Fibroblast of mammary gland (primary cell): ENCODE results near the gene FN1.

Experiments
- DNase-seq: peaks from one replicate; pipeline ENCODE4 v3.0.0-alpha.2; 2010; ENCODE audit warnings: low read depth
- H3K4me3 ChIP-seq: 2 replicates; pipeline ENCODE4 v1.5.1; 2011; ENCODE audit warnings: low read depth, mild to moderate bottlenecking, low read length, moderate library complexity; ENCODE audit not compliant: control insufficient read depth
- TF ChIP-seq, protein P1 (sequence below): conservative IDR thresholded peaks from 2 replicates; pipeline ENCODE4 v1.5.1; 2011; ENCODE audit warnings: low read depth, low read length, inconsistent platforms; ENCODE audit not compliant: control insufficient read depth, insufficient read depth

The FN1 gene

DNA sequence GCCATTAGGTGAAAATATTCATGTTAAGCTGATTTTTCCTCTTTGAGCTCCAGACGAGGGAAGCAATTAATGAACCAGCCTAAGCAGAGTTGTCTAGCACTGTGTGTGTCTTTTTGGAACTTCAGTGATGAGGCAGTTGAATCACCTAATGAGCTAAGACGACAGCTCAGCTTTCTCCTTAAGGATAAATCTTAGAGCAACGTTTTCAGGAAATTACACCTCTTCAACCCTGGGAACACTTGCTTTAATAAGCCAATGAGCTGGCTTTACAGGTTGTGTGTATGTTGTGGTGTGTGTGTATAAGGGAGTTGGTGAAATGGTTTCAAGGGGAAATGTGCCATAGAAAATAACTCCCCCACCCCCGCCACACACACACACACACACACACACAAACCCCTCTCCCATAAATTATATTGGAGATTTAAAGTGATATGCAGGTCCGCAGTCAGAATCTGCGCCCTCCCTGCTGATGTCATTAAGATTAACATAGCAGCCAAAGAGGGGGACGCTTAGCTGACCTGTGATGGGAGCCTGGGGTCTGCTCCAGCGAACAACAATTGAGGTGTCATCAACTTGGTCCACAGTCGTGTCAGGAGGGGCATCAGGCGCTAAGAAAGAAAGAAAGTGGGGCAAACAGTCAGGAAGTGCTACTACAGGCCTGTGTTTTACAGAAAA, 28.1 kb downstream of the FN1 start:
- TF ChIP-seq, protein P1, sequence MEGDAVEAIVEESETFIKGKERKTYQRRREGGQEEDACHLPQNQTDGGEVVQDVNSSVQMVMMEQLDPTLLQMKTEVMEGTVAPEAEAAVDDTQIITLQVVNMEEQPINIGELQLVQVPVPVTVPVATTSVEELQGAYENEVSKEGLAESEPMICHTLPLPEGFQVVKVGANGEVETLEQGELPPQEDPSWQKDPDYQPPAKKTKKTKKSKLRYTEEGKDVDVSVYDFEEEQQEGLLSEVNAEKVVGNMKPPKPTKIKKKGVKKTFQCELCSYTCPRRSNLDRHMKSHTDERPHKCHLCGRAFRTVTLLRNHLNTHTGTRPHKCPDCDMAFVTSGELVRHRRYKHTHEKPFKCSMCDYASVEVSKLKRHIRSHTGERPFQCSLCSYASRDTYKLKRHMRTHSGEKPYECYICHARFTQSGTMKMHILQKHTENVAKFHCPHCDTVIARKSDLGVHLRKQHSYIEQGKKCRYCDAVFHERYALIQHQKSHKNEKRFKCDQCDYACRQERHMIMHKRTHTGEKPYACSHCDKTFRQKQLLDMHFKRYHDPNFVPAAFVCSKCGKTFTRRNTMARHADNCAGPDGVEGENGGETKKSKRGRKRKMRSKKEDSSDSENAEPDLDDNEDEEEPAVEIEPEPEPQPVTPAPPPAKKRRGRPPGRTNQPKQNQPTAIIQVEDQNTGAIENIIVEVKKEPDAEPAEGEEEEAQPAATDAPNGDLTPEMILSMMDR, result no peak
- DNase-seq, result peak; percentile 77
- no peak overlapping the region for H3K4me3 ChIP-seq

DNA sequence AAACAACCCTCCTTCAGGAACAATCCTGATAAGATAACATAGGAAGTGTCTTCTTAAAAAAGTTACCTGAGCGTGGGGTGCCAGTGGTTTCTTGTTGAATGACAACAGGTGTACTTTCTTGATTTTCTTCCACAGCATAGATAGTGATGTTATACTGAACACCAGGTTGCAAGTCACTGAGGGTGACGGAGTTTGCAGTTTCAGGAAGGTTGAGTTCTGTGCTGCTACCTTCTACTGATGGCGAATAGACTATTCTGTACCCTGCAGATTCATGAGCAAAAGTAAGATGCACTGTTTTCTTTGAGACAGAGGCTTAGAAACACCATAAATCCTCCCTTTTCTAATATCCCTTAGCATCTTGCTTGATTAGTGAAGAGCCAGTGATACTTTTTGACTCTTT, 28.8 kb downstream of the FN1 start:
- TF ChIP-seq, protein P1, result no peak
- peak; percentile 60 for DNase-seq
- H3K4me3 ChIP-seq, result no peak overlapping the region

DNA sequence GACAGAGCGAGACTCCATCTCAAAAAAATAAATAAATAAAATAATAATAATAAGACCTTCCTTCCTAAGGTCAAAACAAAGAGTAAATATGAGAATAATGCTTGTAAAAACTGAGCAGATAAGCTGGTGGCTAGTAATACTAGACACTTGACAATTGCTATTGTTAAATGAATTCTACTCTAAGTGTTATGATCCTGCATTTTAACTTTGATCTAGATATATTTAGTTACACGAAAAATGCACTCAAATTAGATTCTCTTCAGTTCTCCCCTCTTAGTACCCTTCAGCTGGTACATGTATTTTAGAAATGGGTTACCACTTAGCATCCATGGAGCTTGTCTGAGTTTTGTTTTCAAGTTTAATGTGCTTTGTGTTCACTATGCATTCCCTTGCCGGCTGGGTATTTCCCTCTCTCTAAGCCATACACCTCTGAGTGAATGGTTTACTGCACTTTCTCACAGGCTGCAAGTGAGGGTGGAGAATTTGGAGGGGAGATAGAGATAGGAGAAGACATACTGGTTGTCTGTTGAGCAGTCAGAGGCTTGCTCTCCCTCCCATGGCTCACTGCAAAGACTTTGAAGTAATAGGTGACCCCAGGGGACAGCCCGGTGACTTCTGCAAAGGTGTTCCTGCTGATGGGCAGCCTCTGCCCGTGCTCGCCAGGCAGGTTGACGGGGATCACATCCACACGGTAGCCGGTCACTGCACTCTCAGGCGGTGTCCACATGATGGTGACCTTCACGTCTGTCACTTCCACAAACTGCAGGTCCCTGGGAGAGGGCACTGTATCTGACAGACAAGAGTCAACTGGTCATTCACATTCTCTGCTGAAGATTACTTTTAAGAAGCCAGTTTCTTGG, 29.9 kb downstream of the FN1 start:
- peak; percentile 64 for DNase-seq
- TF ChIP-seq, protein P1, result no peak
- H3K4me3 ChIP-seq, result no peak overlapping the region

DNA sequence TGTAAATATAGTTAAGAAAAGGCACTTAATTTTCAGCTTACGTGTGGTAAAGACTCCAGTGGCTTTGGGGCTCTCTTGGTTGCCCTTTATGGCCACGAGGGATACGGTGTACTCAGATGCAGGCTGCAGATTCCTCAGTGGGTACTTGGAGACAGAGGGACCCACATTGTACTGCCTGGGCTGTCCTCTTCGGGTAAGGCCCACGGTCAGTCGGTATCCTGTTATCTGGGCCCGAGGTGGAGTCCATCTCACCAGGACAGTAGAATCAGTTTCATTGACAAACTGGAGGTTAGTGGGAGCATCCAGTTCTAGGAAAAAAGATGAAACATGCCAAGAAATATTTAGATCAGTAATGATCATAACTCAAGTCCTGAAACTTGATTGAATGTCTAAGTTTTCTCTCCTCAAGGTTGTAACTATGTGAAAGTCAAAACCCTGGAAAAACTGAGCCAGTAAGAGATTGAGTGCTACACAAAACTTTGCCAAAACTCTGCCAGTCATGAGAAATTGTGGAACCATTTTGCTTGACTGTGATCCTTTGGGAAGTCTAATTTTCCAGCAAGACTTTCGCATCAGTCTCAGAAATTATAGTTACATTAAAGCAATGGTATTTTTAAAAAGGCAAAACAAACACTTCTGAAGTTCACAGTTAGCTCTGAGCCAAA, 31.4 kb downstream of the FN1 start:
- DNase-seq, result no peak
- TF ChIP-seq, protein P1, result no peak
- no peak overlapping the region for H3K4me3 ChIP-seq

DNA sequence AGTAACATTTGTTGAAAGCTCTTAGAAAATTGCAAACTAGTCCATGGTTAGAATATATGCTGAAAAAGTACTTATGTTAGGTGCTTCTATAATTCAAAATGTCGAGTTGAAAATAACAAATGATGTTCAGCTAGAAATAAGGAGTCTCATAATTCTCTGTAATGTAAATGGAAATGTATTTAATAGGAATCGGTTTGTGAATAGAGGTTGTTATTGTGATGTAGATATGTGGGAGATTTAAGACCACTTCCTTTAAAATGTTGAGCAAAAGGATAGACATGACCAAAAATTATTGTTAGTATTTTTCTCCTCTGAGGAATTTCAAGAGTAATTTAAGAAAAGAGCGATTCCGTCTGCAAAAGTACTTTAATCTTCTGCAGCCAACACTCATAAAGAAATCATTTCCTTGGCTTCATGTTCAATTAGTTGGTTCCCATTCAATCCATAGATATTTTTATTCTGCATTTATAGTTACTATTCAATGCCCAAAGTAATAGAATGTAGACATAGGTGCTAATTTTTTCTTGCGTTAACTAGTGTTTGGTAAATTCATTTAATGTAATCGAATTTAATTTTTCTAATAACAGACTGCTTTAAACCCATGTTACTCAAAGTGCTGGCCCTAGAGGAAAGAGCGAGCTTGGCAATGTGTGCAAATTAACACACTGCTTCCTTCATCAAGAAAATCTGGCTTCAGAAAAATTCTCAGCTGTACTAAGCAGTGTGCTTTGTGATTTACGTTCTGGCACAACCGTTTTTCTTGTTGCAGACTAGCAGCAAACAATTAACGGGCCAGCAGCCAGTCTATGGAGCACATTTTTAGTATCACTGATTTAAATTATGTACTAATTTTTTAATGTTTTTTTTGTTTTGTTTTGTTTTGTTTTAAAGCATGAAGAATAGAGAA, 32.2 kb downstream of the FN1 start:
- DNase-seq, result no peak
- TF ChIP-seq, protein P1, result no peak
- H3K4me3 ChIP-seq, result no peak overlapping the region

DNA sequence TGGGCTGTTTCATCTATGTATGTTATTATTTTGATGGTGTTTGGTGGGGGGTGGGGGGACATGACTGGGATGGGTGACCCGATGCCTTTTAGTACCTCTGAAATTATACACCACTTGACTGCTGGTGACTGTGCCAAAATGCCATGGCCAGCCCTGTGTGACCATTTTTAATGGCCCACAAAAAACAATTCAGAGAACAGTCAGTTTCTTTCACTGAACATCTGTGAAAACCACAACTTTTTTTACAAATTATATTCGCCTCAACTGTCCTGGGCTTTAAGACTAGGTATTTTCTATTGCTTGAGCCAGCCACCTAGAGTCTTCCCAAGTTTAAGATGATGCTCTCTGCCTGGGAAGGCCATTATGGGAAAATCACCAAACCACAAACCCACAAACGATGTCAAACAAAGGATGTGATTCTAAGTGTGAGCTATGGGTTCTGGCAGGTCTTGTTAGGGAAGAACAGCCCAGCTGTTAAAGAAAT, 33.9 kb downstream of the FN1 start:
- DNase-seq, result peak; percentile 89
- TF ChIP-seq, protein P1, result no peak
- H3K4me3 ChIP-seq, result no peak overlapping the region
